NOMO-1 treated with dmso at 0.1 percent for 144 hours (cell line): ENCODE results near the gene LRRC37A3.
"Not testable (repeated sequence)": the region's sequence is repeated elsewhere in the genome, so short reads cannot be mapped to it uniquely, and the experiment has no call there.

Experiments used
- DNase-seq: peaks from one replicate; lab custom pipeline; 2025; ENCODE audit not compliant: unreplicated experiment; lab: John Stamatoyannopoulos, UW

Gene LRRC37A3

DNA sequence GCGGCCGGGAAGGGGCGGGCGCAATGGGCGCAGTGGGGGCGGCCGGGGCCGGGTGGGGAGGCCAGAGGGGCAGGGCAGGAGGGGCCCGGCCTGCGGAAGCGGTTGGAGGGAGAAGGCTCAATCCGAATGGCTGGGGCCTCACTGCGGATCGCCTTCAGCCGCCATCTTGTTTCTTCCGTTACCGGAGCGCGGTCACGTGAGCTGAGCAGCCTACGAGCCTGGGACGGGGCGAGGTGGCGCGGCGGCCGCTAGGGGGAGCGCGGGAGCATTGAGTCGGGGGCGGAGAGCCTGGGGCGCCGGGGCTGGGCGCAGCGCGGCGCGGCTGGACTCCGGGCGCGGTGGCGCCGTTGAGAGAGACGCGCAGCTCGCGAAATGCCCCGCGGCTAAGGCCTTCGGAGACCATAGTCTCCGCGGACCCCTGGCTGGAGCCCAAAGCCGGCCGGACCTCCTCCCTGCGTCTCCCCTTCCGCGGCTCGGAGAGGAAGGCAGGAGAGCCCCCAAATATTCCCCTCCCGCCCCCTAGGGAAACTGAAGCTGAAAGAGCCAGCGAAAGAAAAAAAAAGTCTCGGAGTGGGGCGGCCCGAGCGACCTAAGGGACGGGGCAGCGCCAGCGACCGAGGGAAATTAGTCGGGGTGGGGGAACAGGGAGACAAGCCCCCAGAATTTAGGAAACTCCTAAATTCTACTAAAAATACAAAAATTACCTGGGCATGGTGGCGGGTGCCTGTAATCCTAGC is at the start of gene LRRC37A3:
LRRC37A3 (minus strand) TSS at position 190 of the 737 bp plus-strand sequence. CDS start 22,221 bp downstream, outside the sequence.
- peak; percentile 77 for DNase-seq

DNA sequence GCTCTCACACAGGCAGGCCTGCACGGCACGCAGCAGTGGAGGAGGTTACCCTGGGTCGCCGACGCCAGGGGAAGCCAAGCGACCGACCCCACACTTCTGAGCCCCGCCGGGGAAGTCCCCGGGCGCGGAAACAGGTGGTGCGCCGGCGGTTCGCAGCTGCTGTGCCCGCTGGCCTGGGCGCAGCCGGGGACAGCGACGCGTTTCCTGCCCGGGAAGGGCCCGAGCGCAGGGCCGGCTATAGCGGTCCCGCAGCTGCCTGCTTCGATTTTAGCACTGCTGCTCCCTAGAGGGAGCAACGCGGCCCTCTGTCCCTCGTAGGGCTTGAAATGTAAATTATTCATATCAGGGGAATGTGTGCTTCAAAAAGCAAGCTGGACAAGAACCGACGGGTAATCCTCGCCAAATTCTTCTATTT is 46.6 kb upstream of the LRRC37A3 start:
- not testable (repeated sequence) for DNase-seq

DNA sequence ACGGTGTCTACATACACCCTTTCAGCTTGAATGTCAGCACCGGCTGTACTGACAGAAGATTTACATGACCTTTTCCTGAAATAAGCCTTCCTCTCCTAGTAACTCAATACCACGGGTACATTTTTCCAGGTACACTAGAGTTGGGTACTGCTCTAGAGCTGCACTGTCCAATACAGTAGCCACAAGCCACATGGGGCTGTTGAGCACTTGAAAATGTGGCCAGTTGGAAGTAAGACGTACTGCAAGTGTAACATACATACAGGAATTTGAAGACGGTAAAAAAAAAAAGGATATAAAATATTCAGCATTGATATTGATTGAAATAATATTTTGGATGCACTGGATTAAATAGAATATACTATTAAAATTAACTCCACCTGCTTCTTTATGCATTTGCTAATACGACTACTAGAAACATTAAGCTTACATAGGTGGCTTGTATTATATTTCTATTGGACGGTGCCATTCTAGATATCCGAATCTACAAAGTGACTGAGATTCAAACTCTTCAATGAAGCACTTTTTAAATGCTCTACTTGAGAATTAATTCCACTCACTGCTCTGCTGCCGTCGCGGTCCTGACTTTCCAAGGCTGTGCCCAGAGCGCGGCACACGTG is 46.1 kb upstream of the LRRC37A3 start:
- DNase-seq, result not testable (repeated sequence)

DNA sequence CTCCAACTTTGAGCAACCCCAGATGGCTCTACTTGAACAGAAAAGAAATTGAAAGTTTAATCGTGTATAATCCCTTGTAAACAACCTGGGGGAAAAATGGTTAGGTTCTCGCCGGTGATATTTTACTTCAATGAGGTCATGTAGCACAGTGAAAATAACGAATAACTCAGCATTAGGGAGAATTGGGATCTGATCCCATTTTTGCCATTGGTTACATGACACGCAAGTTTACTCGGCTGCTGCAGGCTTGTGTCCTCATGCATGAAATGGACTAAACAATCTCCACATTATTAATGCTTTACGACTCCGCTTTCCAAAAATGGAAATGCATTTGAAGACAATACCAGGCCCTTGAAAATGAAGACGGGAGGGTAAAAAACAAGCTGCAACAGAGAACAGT is 45.5 kb upstream of the LRRC37A3 start:
- DNase-seq, result no peak

DNA sequence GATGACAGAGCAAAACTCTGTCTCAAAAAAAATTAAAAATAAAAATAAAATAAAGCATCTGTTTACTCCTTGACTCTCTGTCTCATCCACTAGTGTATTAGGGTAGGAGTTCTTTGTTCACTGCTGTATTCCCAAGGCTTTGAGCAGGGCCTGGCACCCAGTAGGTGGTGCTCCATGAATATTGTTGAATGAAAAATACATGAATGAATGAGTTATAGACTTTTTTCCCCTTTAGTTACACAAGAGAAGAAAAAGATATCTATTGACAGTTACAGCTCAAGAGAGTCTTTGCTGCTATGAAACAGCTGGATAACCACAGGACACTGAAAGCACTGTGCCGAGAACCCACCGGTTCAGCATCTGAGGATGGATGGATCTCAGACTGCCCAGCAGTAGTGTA is 44.5 kb upstream of the LRRC37A3 start:
- not testable (repeated sequence) for DNase-seq

DNA sequence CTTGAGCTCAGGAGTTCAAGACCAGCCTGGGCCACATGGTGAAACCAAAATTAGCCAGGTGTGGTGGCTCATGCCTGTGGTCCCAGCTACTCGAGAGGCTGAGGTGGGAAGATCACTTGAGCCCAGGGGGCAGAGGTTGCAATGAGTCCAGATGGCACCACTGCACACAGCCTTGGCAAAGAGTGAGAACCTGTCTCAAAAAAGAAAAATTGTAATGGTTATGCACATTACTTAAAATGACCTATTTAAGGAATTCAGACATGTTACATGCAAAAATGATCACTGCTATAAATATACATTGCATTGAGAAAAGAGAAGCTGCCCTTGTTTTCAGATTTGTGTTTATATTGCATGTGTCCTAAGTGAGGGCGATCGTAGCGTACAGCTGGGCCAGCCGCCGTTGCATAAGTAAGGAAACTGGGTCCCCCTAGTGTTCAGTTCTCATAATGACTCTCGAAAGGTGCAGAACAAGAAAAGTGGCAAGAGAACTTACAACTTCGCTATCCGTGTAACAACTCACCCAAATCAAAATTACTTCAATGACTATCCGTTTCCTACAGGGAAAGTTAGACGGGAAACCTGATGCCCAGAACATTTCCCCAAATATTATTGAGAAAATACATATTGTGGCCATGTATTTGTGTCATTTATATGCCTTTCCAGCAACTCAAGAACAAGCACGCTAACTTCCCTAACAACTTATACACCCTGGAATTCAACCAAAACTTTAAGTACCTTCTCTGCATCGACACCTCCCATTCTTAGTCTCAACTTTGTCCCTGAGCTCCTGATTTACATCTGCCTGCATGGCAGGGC is 42.5 kb upstream of the LRRC37A3 start:
- peak; percentile 43 for DNase-seq

DNA sequence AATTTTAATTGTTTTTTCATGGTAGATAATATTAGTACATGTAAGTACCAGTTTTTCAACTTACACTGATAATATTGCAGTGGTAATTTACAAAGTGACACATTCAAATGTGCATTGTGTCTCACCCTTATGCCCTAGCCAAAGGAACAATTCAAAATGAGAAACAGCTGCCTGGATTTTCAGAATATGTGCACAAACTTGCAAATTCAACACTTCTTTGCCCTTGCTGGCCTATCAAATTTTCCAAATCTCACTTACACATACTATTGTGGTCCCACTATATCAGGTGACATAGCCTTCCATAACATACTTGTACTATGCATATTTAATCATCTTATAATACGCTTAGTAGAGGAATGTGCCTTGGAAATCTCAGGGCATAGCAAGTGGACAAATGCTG is 32.6 kb upstream of the LRRC37A3 start:
- DNase-seq, result no peak

DNA sequence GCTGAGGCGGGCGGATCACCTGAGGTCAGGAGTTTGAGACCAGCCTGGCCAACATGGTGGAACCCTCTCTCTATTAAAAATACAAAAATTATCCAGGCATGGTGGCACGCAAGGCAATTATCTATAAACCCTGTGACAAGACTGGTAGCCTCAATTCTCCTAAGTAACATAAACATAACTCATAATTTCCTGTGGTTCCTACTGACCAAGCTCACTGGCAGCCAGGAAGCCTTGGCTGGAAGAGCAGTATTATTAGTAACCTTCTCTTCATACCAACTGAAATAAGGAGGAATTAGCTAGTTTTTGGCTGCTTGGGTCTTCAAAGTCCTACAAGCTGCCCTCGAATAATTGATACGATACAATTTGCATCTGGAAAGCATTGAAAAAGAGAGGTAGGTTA is 31.6 kb upstream of the LRRC37A3 start:
- DNase-seq, result no peak

DNA sequence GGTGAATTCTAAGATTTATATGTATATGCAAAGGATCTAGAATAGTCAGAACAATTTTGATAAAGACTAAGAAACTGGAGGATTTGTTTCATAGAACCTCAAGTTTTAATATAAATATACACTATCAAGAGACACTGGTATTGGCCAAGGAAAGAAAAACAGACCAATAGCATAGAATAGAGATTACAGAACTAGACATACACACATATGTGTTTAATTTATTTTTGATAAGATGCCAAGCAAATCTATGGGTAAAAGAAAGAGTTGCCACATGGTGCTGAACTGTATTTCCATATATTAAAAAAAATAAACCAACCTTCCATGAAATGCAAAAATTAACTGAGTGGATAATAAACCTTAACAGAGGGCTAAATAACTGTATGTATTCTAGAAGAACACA is 27.9 kb upstream of the LRRC37A3 start:
- DNase-seq, result no peak

DNA sequence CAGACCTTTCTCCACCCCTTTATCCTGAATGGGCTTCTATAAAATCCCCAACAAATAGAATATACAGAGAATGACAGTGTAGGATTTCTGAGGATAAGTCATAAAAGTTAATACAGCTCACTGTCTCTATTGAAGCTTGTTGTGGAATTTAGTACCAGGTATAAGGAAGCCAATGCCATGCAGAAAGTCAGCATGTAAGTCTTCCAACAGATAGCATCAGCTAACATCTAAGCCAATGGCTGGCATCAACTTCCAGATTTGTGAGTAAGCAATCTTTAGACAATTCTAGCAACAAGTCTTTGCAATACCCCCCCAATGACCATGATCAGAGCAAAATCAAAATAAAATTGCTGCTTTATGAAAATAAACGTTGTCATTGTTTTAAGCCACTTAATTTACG is 22.5 kb upstream of the LRRC37A3 start:
- DNase-seq, result no peak

DNA sequence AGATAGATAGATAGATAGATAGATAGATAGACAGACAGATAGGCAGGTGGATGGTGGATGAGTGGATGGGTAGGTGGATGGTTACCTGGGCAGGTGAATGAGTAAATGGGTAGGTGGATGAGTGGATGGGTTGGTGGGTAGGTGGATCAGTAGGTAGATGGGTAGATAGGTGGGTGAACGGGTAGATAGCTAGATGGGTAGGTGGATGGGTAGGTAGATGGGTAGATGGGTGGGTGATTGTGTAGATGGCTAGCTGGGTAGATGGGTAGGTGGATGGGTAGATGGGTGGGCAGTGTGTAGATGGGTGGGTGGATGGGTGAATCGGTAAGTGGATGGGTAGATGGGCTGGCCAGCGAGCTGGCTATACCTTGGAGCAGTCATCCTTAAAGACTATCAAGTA is 21.8 kb upstream of the LRRC37A3 start:
- no peak for DNase-seq

DNA sequence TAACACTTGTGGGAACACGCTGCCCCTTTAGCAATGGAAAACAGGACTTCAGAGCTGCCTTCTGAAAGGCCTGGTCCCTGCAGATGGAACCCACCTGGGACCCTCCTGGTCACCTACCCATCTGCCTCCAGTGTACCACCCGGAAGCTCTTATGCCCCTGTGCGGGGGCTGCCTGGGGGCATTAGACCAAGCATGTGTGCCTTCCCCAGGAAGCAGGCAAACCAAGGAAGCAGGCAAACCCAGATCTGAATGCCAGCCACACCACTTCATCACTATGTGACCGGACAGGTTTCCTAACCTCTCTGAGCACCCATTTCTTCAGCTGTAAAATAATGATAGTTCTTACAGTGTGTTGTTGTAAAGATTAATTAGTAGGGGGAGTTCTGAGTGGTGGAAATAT is 20.8 kb upstream of the LRRC37A3 start:
- no peak for DNase-seq

DNA sequence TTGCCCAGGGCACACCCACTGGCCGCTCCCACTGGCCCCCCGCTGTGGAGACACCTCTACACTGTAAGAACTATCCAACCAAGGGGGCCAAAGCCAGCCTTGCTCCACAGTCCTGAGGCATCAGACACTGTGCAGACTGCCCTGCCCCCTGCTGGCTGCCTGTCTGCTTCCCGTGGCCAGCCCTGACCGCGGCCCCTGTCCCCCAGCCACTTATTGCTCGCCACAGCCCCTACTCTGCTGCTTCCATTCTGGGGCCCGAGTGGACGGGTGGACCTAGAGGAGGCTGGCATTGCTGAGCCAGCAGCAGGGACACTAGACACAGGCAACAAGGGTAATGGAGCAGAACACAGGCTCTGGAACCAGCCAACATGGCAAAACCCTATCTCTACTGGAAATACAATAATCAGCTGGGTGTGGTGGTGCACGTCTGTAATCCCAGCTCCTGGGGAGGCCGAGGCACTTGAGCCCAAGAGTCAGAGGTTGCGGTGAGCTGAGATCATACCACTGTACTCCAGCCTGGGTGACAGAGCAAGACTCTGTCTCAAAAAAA is 19.7 kb upstream of the LRRC37A3 start:
- DNase-seq, result peak; percentile 25

DNA sequence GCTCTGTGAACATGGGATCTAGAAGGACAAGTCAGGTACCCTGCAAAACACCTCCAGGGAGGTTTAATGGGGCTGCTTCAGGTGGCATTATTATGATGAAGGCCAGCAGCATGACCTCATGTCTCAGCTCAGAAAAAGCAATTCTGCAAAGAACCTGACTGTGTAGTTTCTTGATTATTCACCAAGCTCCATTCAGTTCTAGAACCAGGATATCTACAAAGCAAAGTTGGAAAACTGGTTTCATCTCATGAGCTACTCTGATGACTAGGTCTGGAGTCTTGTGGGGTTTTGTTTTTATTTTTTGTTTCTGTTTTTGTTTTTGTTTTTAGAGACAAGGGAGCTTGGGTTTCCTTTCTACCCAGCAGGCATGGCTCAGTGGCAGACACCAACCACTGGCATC is 19.0 kb upstream of the LRRC37A3 start:
- DNase-seq, result no peak

DNA sequence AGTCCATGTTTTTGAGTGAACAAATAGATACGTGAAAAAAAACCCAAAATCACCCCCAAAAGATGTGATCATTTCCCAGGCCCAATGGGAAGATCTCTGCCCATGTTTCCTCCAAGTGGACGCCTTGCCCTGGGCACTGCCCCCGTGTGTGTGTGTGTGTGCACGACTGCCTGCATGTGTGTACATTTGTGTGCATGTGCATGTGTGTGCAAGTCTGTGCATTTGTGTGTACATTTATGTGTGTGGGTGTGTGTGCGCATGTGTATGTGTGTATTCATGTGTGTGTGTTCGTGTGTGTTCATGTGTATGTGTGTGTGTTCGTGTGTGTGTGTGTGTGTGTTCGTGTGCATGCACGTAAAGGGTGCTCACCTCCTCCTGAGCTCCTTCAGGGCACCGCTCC is 16.8 kb upstream of the LRRC37A3 start:
- DNase-seq, result no peak

DNA sequence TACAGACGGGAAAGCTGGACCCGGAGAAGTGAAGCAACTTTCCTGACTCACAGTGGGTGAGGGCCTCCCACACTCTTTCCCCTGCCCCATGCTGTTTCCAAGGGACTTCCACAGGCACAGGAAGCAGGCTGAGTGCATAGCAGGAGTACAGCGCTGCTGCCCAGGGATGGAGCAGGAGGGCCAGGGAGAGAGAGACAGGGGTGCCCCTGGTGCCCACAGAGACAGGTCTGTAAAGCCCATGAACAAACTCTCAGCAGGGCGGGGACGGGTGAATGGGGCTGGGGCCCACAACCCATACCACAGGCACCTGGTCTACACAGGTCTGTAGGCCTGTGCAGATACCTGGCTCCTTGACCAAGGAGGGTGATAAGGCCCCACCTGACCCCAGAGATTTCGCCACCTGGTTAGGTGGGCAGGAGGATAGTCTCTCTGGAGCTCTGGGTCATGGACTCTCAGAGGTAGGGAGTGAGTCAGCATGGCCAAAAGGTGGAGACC is 15.1 kb upstream of the LRRC37A3 start:
- DNase-seq, result not testable (repeated sequence)

DNA sequence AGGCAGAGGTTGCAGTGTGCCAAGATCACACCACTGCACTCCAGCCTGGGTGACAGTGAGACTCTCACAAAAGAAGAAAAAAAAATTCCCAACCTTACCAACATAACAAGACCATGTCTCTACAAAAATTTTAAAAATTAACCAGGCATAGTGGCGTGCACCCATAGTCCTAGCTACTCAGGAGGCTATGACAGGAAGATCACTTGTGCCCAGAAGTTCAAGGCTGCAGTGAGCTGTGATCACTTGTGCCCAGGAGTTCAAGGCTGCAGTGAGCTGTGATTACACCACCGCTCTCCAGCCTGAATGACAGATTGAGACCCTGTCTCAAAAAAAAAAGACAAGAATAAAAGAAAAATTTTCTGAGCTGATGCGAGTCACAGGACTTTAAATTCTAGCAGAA is 13.6 kb upstream of the LRRC37A3 start:
- not testable (repeated sequence) for DNase-seq

DNA sequence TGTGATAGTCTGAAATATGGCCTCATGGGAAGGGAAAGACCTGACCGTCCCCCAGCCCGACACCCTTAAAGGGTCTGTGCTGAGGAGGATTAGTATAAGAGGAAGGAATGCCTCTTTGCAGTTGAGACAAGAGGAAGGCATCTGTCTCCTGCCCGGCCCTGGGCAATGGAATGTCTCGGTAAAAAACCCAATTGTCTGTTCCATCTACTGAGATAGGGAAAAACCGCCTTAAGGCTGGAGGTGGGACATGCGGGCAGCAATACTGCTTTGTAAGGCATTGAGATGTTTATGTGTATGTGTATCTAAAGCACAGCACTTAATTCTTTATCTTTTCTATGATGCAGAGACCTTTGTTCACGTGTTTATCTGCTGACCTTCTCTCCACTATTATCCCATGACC is 11.1 kb upstream of the LRRC37A3 start:
- DNase-seq, result not testable (repeated sequence)

DNA sequence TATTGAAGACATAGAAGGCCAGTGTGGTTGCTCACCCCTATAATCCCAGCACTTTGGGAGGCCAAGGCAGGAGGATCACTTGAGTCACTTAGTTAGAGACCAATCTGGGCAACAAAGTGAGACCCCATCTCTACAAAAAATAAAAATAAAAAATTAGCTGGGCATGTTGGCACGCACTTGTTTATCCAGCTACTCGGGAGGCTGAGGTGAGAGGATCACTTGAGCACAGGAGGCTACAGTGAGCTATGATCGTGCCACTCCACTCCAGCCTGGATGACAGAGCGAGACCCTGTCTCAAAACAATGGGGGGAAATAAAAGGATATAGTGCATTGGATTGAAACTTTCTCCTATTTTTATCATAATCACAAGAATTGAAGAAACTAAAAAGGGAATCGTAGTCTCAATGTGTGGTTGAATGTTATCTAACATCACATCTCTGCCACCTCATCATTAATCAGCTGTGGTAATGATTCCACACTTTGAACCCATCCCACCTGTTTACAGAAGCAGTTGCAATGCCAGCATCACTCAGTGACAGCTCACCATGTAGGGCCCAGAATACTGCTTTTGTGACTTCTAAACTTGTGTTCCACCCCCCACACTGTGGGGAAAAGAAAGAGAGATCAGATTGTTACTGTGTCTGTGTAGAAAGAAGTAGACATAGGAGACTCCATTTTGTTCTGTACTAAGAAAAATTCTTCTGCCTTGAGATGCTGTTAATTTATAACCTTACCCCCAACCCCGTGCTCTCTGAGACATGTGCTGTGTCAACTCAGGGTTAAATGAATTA is 10.3 kb upstream of the LRRC37A3 start:
- DNase-seq, result not testable (repeated sequence)

DNA sequence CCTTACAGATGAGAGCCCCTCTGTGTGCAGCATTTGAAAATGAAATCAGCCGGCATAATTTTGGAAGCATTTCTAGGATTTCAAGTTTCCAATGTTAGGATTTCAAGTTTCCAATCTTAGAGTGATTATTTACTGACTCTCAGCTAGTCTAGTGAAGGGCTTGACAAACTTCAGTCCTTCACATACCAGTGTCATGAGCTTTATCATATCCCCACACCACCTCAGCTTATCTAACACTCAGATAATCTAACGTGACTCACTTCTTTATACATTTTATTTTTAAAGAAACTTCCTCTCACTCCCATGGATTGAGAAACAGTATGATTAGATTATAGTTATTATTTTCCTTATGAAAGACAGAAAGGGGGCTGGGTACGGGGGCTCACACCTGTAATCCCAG is 9.4 kb upstream of the LRRC37A3 start:
- DNase-seq, result not testable (repeated sequence)

DNA sequence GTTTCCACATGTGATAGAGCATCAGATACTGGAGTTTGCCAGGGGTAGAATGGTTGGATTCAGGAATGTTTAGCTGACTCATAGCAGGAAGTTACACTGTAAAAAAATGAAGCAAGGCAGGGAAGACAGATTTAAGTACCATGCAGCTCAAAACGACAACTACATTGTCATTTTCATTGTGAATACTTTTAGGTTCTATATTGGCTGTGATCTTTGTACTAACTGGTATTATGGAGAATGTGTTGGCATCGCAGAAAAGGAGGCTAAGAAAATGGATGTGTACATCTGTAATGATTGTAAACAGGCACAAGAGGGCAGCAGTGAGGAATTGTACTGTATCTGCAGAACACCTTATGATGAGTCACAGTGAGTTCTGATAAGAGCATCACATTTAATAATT is 8.2 kb upstream of the LRRC37A3 start:
- not testable (repeated sequence) for DNase-seq
